ENCODE measurements around the gene MRPL40.
A peak's percentile ranks its signal among the peaks of the same experiment; 100 is the strongest.

The MRPL40 gene

DNA sequence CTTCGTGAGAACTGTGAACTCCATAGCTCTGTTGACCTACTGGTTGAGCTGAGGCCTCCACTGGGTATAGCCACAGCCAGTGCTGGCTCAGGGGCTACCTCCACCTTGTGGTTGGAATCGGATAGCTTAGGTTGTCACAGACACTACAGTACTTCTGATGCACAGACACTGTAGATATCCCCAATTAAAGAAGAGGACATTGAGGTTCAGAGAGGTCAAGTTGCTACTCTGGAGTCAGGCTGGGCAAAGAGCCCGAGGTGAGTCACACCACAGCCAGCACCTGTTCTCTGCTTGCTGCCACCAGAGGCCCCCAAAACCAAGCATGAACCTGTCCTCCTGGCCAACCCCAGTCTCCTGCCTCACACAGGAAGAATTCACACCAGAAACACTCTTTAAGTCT, 41.2 kb downstream of the MRPL40 start:
- H3K9me3 ChIP-seq (ENCODE audit: control insufficient read depth, low read length), result no peaks in the 10 kb centered on the region
- 86 to 88% methylated on average over 1 to 2 of the region's 3 CpGs for WGBS, 2 experiments (ENCODE audit: insufficient coverage in 2 of 2)
- no peak overlapping the region for H3K27ac ChIP-seq (ENCODE audit: low read depth, low read length, severe bottlenecking)
- H3K4me3 ChIP-seq (ENCODE audit: extremely low read depth, insufficient read depth, low read length, poor library complexity, severe bottlenecking), result no peak overlapping the region
- H3K4me1 ChIP-seq (ENCODE audit: control insufficient read depth, insufficient read depth, low read length, poor library complexity, severe bottlenecking), result peaks cover 4% of the 10 kb centered on the region
- peaks cover 81% of the 10 kb centered on the region for H3K36me3 ChIP-seq (ENCODE audit: control insufficient read depth, insufficient read depth, low read length)

DNA sequence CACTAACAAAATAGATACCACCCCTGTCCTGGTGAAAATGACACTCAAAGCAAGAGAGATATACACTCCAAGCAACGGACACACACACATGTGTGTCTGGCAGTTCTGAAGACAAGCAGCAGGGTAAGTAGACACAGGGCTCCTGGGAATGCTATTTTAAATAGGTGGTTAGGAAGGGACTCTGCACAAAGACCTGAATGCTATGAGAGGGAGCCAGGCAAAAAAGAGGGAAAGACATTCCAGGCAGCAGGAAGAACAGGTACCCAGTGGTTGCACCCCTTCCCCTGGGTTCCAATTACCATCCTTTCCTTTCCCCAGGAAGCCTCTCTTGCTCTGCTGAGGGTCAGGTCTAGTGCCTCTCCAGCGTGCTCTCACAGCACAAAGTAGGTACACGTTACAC, 43.7 kb downstream of the MRPL40 start:
- H3K27ac ChIP-seq (ENCODE audit: low read depth, low read length, severe bottlenecking), result no peak overlapping the region
- 93% methylated on average over 2 of the region's 3 CpGs; no CpG with 5 or more reads in 1 of the 2 experiments for WGBS, 2 experiments (ENCODE audit: insufficient coverage in 2 of 2)
- peaks cover 12% of the 10 kb centered on the region for H3K4me1 ChIP-seq (ENCODE audit: control insufficient read depth, insufficient read depth, low read length, poor library complexity, severe bottlenecking)
- H3K4me3 ChIP-seq (ENCODE audit: extremely low read depth, insufficient read depth, low read length, poor library complexity, severe bottlenecking), result no peak overlapping the region
- no peaks in the 10 kb centered on the region for H3K9me3 ChIP-seq (ENCODE audit: control insufficient read depth, low read length)
- H3K36me3 ChIP-seq (ENCODE audit: control insufficient read depth, insufficient read depth, low read length), result peaks cover 61% of the 10 kb centered on the region

DNA sequence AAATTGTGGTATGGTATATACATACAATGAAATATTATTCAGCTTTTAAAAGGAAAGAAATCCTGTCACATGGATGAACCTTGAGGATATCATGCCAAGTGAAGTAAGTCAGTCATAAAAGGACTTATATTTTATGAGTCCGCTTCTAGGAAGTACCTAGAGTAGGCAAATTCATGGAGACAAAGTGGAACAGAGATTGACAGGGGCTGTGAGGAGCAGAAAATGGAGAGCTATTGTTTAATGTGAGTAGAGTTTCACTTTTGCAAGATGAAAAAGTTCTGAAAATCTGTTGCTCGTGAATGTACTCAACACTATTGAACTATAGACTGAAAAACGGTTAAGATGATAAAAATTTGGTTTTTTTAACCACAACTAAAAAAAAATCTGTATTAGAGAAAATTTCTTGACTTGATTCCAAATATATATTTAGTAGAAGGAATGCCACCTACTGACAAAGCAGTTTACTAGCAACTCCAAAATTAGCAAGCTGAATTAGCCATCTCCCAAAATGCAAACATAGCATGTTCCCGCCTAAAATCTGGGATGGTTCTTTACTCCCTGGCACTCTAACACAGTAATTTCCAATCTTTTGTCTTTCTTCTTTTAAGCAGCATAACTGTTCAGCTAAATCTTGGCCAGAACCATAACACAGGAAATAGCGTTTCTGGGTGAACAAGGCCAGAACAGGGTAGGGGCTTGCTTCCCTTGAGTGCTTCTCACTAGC, 45.1 kb downstream of the MRPL40 start:
- peaks cover 14% of the 10 kb centered on the region for H3K4me1 ChIP-seq (ENCODE audit: control insufficient read depth, insufficient read depth, low read length, poor library complexity, severe bottlenecking)
- peak overlapping the region; percentile 80 for H3K4me3 ChIP-seq (ENCODE audit: extremely low read depth, insufficient read depth, low read length, poor library complexity, severe bottlenecking)
- no peaks in the 10 kb centered on the region for H3K9me3 ChIP-seq (ENCODE audit: control insufficient read depth, low read length)
- H3K27ac ChIP-seq (ENCODE audit: low read depth, low read length, severe bottlenecking), result no peak overlapping the region
- 74 to 78% methylated on average over 2 to 3 of the region's 5 CpGs for WGBS, 2 experiments (ENCODE audit: insufficient coverage in 2 of 2)
- peaks cover 56% of the 10 kb centered on the region for H3K36me3 ChIP-seq (ENCODE audit: control insufficient read depth, insufficient read depth, low read length)

DNA sequence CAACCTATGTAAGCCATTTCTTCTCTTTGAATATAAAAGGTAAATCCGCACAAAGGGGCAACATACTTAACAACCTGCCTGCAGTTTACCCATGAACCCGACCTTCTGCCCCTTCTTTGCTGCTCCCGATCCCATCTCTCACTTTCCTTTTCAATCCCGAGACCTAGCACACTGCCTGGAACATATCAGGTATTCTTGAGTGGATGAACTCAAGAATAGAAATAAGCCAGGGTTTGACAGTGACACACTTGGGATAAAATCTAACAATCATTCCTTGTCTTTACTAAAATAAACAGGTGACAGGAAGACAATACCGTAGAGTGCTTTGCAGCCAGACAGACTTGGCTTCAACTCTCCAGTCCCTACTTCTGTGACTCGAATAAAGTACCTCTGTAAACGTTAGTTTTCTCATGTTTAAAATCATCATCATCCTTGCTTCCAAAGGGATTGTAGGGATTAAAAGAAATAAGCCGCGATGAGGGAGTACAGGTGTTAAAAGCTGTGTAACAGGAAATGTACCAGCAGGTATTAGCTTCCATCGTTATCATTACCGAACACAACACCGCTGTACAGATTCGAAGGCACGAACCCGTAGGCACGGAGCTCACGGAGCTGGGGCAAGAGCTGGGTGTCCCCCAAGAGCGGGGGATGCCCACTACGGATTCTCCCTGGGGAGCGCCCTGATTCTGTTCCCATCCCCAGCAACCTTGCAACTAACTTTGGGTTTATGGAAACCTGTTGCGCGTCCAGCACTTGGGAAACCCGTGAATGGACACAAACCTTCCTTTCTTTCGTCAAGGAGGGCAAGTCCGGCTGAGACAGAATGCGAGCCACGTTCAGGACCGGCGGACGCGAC, 45.9 kb downstream of the MRPL40 start:
- H3K27ac ChIP-seq (ENCODE audit: low read depth, low read length, severe bottlenecking), result peak overlapping the region; percentile 99
- H3K36me3 ChIP-seq (ENCODE audit: control insufficient read depth, insufficient read depth, low read length), result peaks cover 55% of the 10 kb centered on the region
- 1 to 3% methylated on average over 20 to 25 of the region's 31 CpGs for WGBS, 2 experiments (ENCODE audit: insufficient coverage in 2 of 2)
- H3K4me3 ChIP-seq (ENCODE audit: extremely low read depth, insufficient read depth, low read length, poor library complexity, severe bottlenecking), result peak overlapping the region; percentile 80
- H3K4me1 ChIP-seq (ENCODE audit: control insufficient read depth, insufficient read depth, low read length, poor library complexity, severe bottlenecking), result peaks cover 14% of the 10 kb centered on the region
- H3K9me3 ChIP-seq (ENCODE audit: control insufficient read depth, low read length), result no peaks in the 10 kb centered on the region

DNA sequence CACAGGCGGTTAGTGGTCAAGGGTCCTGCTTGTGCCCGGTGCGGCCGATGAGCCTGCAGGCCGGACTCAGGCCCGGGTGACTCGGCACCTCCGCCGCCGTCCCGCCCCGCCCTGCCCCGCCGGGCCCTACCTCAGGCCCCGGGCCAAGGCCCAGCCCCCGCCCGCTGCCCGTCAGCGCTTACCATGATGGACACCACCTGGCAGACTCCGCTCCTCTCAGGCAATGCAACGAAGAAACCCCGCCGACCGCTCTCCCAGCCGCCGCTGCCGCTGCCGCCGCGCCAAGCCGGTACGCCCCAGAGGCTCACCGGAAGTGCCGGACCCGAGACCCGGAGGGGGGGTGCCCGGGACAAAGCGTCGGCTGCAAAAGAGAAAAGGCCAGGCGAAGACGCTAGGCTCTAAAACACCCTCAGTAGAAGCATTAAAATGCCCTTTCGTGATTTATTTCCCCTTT, 46.6 kb downstream of the MRPL40 start, which contains the start of gene UFD1:
UFD1 (minus strand) TSS at position 293 of the 454 bp plus-strand sequence; CDS start at position 185, 108 bp downstream.
- H3K27ac ChIP-seq (ENCODE audit: low read depth, low read length, severe bottlenecking), result peak within 1 kb of the TSS; percentile 99
- 0% methylated on average over 31 to 36 of the region's 42 CpGs for WGBS, 2 experiments (ENCODE audit: insufficient coverage in 2 of 2)
- H3K9me3 ChIP-seq (ENCODE audit: control insufficient read depth, low read length), result no peaks in the 10 kb centered on the region
- H3K4me3 ChIP-seq (ENCODE audit: extremely low read depth, insufficient read depth, low read length, poor library complexity, severe bottlenecking), result peak within 1 kb of the TSS; percentile 80
- H3K4me1 ChIP-seq (ENCODE audit: control insufficient read depth, insufficient read depth, low read length, poor library complexity, severe bottlenecking), result peaks cover 14% of the 10 kb centered on the region
- peaks cover 53% of the 10 kb centered on the region for H3K36me3 ChIP-seq (ENCODE audit: control insufficient read depth, insufficient read depth, low read length)

DNA sequence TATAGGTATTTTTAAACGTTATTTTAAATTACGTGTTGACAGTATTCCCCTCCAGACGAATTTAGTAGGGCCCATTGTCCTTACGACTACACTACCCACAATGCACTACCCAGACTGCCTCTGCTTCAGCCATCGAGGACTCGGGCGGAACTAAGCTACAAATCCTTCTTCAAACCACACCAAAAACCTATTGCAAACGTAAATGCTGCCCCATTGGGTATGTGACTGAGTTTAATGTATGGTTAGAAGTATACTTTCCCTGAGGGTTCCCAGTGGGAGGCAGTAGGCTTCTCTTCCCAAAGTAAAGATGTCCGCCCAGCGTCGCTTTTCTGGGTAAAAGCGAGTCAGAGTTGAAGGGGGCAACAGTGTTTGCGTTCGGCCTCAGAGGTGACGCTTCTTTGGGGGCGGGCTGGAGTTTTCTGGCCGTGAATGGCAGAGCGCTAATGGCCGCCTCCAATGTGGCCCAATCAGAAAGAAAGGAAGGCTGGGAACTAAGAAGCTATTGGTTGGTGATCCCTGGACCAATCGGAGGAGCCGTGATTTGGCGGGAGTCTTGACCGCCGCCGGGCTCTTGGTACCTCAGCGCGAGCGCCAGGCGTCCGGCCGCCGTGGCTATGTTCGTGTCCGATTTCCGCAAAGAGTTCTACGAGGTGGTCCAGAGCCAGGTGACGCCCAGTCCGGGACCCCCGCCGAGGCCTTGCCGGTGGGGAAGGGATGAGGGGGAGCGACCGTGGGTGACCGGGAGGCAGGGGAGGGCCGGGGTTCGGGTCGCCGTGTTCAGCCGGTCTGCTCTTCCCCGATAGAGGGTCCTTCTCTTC, 47.2 kb downstream of the MRPL40 start, which contains the start of gene CDC45:
CDC45 (plus strand) TSS at position 566 of the 818 bp plus-strand sequence; CDS start at position 615, 49 bp downstream.
- peaks cover 14% of the 10 kb centered on the region for H3K4me1 ChIP-seq (ENCODE audit: control insufficient read depth, insufficient read depth, low read length, poor library complexity, severe bottlenecking)
- 0 to 1% methylated on average over 28 to 41 of the region's 50 CpGs for WGBS, 2 experiments (ENCODE audit: insufficient coverage in 2 of 2)
- peak within 1 kb of the TSS; percentile 80 for H3K4me3 ChIP-seq (ENCODE audit: extremely low read depth, insufficient read depth, low read length, poor library complexity, severe bottlenecking)
- peak within 1 kb of the TSS; percentile 99 for H3K27ac ChIP-seq (ENCODE audit: low read depth, low read length, severe bottlenecking)
- H3K36me3 ChIP-seq (ENCODE audit: control insufficient read depth, insufficient read depth, low read length), result peaks cover 53% of the 10 kb centered on the region
- H3K9me3 ChIP-seq (ENCODE audit: control insufficient read depth, low read length), result no peaks in the 10 kb centered on the region

DNA sequence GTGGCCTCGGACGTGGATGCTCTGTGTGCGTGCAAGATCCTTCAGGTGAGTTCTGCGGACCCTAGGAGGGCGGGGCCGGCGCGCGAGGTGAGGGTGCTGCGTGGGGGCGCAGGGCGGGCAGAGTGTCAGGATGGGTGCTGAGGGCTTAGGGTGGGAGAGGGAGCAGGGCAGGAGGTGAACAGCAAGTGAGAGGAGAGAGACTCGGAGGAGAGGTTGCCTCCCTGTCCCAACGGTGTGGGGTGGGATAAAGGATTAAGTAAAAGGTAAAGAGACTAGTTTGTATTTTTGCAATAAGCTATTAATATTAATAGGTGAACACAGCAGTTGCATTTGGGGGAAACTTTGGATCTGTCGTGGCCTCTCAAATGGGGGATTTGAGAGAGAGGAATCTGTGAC, 47.8 kb downstream of the MRPL40 start:
- WGBS, 2 experiments (ENCODE audit: insufficient coverage in 2 of 2), result 2 to 3% methylated on average over 6 to 13 of the region's 15 CpGs
- Histone ChIP-seq H3K4me1 (ENCODE audit: control insufficient read depth, insufficient read depth, low read length, poor library complexity, severe bottlenecking) (peaks cover 14% of the 10 kb centered on the region), H3K27ac (ENCODE audit: low read depth, low read length, severe bottlenecking) (no peak overlapping the region), H3K9me3 (ENCODE audit: control insufficient read depth, low read length) (no peaks in the 10 kb centered on the region), H3K36me3 (ENCODE audit: control insufficient read depth, insufficient read depth, low read length) (peaks cover 53% of the 10 kb centered on the region), H3K4me3 (ENCODE audit: extremely low read depth, insufficient read depth, low read length, poor library complexity, severe bottlenecking) (peak overlapping the region; percentile 80)

DNA sequence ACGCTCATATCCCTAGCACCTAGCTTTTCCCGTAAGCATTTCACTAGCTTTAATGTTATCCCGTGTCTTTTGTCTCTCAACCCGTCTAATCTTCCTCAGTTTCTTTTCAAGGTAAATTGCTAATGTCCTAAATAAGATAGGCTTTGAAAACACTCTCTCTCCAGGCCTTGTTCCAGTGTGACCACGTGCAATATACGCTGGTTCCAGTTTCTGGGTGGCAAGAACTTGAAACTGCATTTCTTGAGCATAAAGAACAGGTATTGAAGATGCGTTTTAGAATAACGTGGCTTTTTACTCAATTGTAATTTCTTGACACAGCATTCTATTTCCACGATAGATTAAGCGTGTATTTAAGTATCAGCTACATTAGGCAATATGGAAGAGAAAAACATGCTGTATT, 48.4 kb downstream of the MRPL40 start:
- peaks cover 14% of the 10 kb centered on the region for H3K4me1 ChIP-seq (ENCODE audit: control insufficient read depth, insufficient read depth, low read length, poor library complexity, severe bottlenecking)
- peaks cover 52% of the 10 kb centered on the region for H3K36me3 ChIP-seq (ENCODE audit: control insufficient read depth, insufficient read depth, low read length)
- H3K27ac ChIP-seq (ENCODE audit: low read depth, low read length, severe bottlenecking), result no peak overlapping the region
- peak overlapping the region; percentile 80 for H3K4me3 ChIP-seq (ENCODE audit: extremely low read depth, insufficient read depth, low read length, poor library complexity, severe bottlenecking)
- H3K9me3 ChIP-seq (ENCODE audit: control insufficient read depth, low read length), result no peaks in the 10 kb centered on the region
- WGBS, 2 experiments (ENCODE audit: insufficient coverage in 2 of 2), result 70 to 76% methylated on average over 7 of the region's 10 CpGs

DNA sequence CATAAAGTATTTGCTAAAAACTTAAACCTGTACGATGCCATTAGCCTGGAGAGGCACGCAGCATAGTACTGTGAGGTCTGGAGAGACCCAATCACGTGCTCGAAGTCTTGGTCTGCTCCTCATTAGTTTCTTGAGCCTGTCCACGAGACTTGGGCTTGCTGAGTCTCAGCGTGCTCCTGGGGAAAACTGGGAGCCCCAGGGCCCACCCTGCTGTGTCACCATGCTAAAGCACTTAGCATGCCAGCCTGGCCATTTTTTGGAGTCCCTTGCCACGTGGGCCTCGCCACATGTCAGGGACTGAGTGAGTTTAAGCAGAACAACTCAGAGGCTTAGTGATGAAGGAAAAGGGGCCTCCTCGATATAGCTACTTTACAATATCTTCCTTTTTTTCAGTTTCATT, 50.0 kb downstream of the MRPL40 start:
- Histone ChIP-seq H3K4me1 (ENCODE audit: control insufficient read depth, insufficient read depth, low read length, poor library complexity, severe bottlenecking) (peaks cover 13% of the 10 kb centered on the region), H3K36me3 (ENCODE audit: control insufficient read depth, insufficient read depth, low read length) (peaks cover 48% of the 10 kb centered on the region), H3K27ac (ENCODE audit: low read depth, low read length, severe bottlenecking) (no peak overlapping the region), H3K4me3 (ENCODE audit: extremely low read depth, insufficient read depth, low read length, poor library complexity, severe bottlenecking) (no peak overlapping the region), H3K9me3 (ENCODE audit: control insufficient read depth, low read length) (no peaks in the 10 kb centered on the region)
- WGBS, 2 experiments (ENCODE audit: insufficient coverage in 2 of 2), result 93 to 95% methylated on average over 6 to 7 of the region's 9 CpGs

Measured in mesodermal cell (in vitro differentiated cells).